HepG2 (cell line): Measurements from ENCODE around the gene RIPOR3. TPM values are rescaled to one million over a fixed set of nuclear protein-coding genes. Genes with fewer than 3 reads are reported as not detected.

Experiments used
- ADNP ChIP-seq: sonication (generic); formaldehyde crosslinking; IDR thresholded peaks from 2 replicates; pipeline ENCODE4 v1.4.0; 2020; ENCODE audit warnings: missing genetic modification reagents
- CHD4 ChIP-seq: fragments of 200-600 bp; sonication (generic); IDR thresholded peaks from 2 replicates; pipeline ENCODE4 v1.7.0; 2017; ENCODE audit warnings: mild to moderate bottlenecking, low read length, borderline replicate concordance
- ETV5 ChIP-seq: IDR thresholded peaks from 2 replicates; pipeline ENCODE4 v1.6.1; 2018; ENCODE audit warnings: missing biosample characterization, missing genetic modification reagents, inconsistent platforms, borderline replicate concordance
- FOXM1 ChIP-seq: sonication (generic); formaldehyde crosslinking; IDR thresholded peaks from 2 replicates; pipeline ENCODE4 v1.5.0; 2020; ENCODE audit warnings: missing genetic modification reagents
- NCOR1 ChIP-seq: fragments of 200-600 bp; sonication (generic); IDR thresholded peaks from 2 replicates; pipeline ENCODE4 v1.7.0; 2017; ENCODE audit warnings: antibody characterized with exemption, low read length, borderline replicate concordance
- RFX1 ChIP-seq: fragments of 450-650 bp; IDR thresholded peaks from 2 replicates; pipeline ENCODE4 v1.6.1; 2017
- ZMYM4 ChIP-seq: sonication (generic); formaldehyde crosslinking; IDR thresholded peaks from 2 replicates; pipeline ENCODE4 v1.8.1; 2023; ENCODE audit warnings: mild to moderate bottlenecking, missing genetic modification reagents
- ZNF207 ChIP-seq: fragments of 450-650 bp; IDR thresholded peaks from 2 replicates; pipeline ENCODE4 v1.6.1; 2016; ENCODE audit warnings: antibody characterized with exemption, borderline replicate concordance
- ZNF337 ChIP-seq: sonication (generic); formaldehyde crosslinking; IDR thresholded peaks from 2 replicates; pipeline ENCODE4 v1.5.1; 2020; ENCODE audit warnings: missing genetic modification reagents, low read depth, mild to moderate bottlenecking, borderline replicate concordance
- ZNF430 ChIP-seq: sonication (generic); formaldehyde crosslinking; IDR thresholded peaks from 2 replicates; pipeline ENCODE4 v1.9.0; 2021; ENCODE audit warnings: mild to moderate bottlenecking, missing genetic modification reagents
- ZNF614 ChIP-seq: IDR thresholded peaks from 2 replicates; pipeline ENCODE4 v1.6.1; 2018; ENCODE audit warnings: missing biosample characterization, missing genetic modification reagents, inconsistent platforms, borderline replicate concordance
- ZNF737 ChIP-seq: sonication (generic); formaldehyde crosslinking; IDR thresholded peaks from 2 replicates; pipeline ENCODE4 v1.5.0; 2020; ENCODE audit warnings: missing genetic modification reagents, mild to moderate bottlenecking, borderline replicate concordance
- ZNF841 ChIP-seq: sonication (generic); formaldehyde crosslinking; IDR thresholded peaks from 2 replicates; pipeline ENCODE4 v1.8.1; 2023; ENCODE audit warnings: missing genetic modification reagents, borderline replicate concordance
- polyA plus RNA-seq, 8 experiments: library from polyadenylated mRNA; depleted of rRNA in 3 of 8; stranded (reverse) in 7 of 8; unstranded in 1 of 8; fragments of >200 nt; fragmentation: Illumina TruSeq in 4 of 8; extraction: Trizol in 4 of 8; gene quantifications; 2 replicates each; pipeline versions ENCODE4 v1.2.1 to v1.2.3, GENCODE V29; 2011 to 2016; ENCODE audit warnings: low read depth in 4 of 8, missing spikeins in 1 of 8, mixed read lengths in 1 of 8; ENCODE audit not compliant: insufficient read depth in 1 of 8
- total RNA-seq, 5 experiments: library from RNA; depleted of rRNA; stranded (reverse); fragments of >200 nt; fragmentation: Illumina TruSeq; extraction: Trizol; gene quantifications; 2 replicates each; pipeline ENCODE4 v1.2.3, GENCODE V29; 2016; ENCODE audit warnings: low read depth in 1 of 5
- TF ChIP-seq, protein P1 (sequence below): sonication (generic); formaldehyde crosslinking; IDR thresholded peaks from 2 replicates; pipeline ENCODE4 v1.5.0; 2020; ENCODE audit warnings: mild to moderate bottlenecking, missing genetic modification reagents, borderline replicate concordance
- TF ChIP-seq, protein P2 (sequence below): sonication (generic); formaldehyde crosslinking; IDR thresholded peaks from 2 replicates; pipeline ENCODE4 v1.4.0; 2020; ENCODE audit warnings: missing genetic modification reagents
- TF ChIP-seq, protein P3 (sequence below): sonication (generic); formaldehyde crosslinking; IDR thresholded peaks from 2 replicates; pipeline ENCODE4 v1.5.0; 2020; ENCODE audit warnings: missing genetic modification reagents
- TF ChIP-seq, protein P4 (sequence below): sonication (generic); formaldehyde crosslinking; IDR thresholded peaks from 2 replicates; pipeline ENCODE4 v1.5.0; 2020; ENCODE audit warnings: mild to moderate bottlenecking, missing genetic modification reagents, moderate library complexity
- TF ChIP-seq, protein P5 (sequence below), 2 experiments: sonication (generic) in 1 of 2; formaldehyde crosslinking in 1 of 2; IDR thresholded peaks; 2 replicates each; pipeline versions ENCODE4 v1.4.0 to v1.6.1; 2018 to 2020; ENCODE audit warnings: missing genetic modification reagents in 2 of 2, borderline replicate concordance in 1 of 2, low read depth in 1 of 2, mild to moderate bottlenecking in 1 of 2, missing biosample characterization in 1 of 2
- TF ChIP-seq, protein P6 (sequence below): sonication (generic); formaldehyde crosslinking; IDR thresholded peaks from 2 replicates; pipeline ENCODE4 v1.9.0; 2021; ENCODE audit warnings: missing genetic modification reagents, mild to moderate bottlenecking, borderline replicate concordance

Gene RIPOR3
- total and polyA plus RNA-seq, 2 of the 13 experiments (the other 11 are each of a cell fraction or from before 2014, with no cell fraction given): 0.18 TPM; not detected in 1

DNA sequence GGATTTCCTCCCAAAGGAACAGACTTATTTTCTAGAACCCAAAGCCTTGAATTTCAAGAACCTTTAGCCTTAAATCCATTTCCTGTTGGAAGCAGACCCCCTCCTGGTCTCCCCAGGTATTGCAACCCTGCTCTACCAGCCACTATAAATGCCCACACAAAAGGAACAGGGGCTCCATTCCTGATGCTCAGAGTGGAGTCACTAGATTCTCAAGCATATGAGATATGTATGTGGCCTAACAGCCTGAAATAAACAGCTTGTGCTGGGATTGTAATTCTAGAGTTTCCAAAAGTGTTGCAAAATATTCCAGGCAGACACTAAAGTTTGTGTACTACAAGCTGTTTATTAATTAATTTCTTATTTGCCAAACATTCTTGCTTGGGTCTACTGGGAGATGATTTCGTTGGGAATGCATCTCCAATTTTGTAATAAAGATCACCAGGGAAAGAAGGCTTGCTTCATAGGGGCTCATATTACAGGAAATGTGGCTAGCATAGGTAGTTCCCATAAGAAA lies 44.8 kb downstream of the RIPOR3 start (continued):
- TF ChIP-seq, protein P1, sequence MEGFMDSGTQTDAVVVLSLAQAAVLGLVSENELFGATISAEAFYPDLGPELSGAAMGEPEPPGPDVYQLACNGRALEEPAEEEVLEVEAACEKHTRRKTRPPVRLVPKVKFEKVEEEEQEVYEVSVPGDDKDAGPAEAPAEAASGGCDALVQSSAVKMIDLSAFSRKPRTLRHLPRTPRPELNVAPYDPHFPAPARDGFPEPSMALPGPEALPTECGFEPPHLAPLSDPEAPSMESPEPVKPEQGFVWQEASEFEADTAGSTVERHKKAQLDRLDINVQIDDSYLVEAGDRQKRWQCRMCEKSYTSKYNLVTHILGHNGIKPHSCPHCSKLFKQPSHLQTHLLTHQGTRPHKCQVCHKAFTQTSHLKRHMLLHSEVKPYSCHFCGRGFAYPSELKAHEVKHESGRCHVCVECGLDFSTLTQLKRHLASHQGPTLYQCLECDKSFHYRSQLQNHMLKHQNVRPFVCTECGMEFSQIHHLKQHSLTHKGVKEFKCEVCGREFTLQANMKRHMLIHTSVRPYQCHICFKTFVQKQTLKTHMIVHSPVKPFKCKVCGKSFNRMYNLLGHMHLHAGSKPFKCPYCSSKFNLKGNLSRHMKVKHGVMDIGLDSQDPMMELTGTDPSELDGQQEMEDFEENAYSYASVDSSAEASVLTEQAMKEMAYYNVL (CRISPR knock-in tag): no peak
- TF ChIP-seq FOXM1 (CRISPR knock-in tag) (0 out of 2 replicates have a peak, but pooled peaks have one; percentile 46), ZNF841 (no peak), ZMYM4 (CRISPR knock-in tag) (no peak), RFX1 (no peak), ZNF737 (no peak), NCOR1 (peak; percentile 28; the same call in 1 of the 2 replicates), CHD4 (peak; percentile 97), ZNF207 (no peak), ZNF614 (CRISPR knock-in tag) (no peak), ZNF337 (no peak), ETV5 (CRISPR knock-in tag) (no peak), ZNF430 (CRISPR knock-in tag) (no peak), ADNP (CRISPR knock-in tag) (peak; percentile 74; the same call in 1 of the 2 replicates)
- TF ChIP-seq, protein P2, sequence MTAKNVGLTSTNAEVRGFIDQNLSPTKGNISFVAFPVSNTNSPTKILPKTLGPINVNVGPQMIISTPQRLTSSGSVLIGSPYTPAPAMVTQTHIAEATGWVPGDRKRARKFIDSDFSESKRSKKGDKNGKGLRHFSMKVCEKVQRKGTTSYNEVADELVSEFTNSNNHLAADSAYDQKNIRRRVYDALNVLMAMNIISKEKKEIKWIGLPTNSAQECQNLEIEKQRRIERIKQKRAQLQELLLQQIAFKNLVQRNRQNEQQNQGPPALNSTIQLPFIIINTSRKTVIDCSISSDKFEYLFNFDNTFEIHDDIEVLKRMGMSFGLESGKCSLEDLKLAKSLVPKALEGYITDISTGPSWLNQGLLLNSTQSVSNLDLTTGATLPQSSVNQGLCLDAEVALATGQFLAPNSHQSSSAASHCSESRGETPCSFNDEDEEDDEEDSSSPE (CRISPR knock-in tag): no peak
- TF ChIP-seq, protein P3, sequence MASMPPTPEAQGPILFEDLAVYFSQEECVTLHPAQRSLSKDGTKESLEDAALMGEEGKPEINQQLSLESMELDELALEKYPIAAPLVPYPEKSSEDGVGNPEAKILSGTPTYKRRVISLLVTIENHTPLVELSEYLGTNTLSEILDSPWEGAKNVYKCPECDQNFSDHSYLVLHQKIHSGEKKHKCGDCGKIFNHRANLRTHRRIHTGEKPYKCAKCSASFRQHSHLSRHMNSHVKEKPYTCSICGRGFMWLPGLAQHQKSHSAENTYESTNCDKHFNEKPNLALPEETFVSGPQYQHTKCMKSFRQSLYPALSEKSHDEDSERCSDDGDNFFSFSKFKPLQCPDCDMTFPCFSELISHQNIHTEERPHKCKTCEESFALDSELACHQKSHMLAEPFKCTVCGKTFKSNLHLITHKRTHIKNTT (CRISPR knock-in tag): 0 out of 2 replicates have a peak, but pooled peaks have one; percentile 61
- TF ChIP-seq, protein P4, sequence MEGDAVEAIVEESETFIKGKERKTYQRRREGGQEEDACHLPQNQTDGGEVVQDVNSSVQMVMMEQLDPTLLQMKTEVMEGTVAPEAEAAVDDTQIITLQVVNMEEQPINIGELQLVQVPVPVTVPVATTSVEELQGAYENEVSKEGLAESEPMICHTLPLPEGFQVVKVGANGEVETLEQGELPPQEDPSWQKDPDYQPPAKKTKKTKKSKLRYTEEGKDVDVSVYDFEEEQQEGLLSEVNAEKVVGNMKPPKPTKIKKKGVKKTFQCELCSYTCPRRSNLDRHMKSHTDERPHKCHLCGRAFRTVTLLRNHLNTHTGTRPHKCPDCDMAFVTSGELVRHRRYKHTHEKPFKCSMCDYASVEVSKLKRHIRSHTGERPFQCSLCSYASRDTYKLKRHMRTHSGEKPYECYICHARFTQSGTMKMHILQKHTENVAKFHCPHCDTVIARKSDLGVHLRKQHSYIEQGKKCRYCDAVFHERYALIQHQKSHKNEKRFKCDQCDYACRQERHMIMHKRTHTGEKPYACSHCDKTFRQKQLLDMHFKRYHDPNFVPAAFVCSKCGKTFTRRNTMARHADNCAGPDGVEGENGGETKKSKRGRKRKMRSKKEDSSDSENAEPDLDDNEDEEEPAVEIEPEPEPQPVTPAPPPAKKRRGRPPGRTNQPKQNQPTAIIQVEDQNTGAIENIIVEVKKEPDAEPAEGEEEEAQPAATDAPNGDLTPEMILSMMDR (CRISPR knock-in tag): peak; percentile 30; the same call in 1 of the 2 replicates
- TF ChIP-seq, protein P5, sequence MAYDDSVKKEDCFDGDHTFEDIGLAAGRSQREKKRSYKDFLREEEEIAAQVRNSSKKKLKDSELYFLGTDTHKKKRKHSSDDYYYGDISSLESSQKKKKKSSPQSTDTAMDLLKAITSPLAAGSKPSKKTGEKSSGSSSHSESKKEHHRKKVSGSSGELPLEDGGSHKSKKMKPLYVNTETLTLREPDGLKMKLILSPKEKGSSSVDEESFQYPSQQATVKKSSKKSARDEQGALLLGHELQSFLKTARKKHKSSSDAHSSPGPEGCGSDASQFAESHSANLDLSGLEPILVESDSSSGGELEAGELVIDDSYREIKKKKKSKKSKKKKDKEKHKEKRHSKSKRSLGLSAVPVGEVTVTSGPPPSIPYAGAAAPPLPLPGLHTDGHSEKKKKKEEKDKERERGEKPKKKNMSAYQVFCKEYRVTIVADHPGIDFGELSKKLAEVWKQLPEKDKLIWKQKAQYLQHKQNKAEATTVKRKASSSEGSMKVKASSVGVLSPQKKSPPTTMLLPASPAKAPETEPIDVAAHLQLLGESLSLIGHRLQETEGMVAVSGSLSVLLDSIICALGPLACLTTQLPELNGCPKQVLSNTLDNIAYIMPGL (CRISPR knock-in tag; IDR thresholded peaks at IDR 0.05; ENCODE audit: borderline replicate concordance in 1 of 2, low read depth in 1 of 2): no peak
- TF ChIP-seq, protein P6, sequence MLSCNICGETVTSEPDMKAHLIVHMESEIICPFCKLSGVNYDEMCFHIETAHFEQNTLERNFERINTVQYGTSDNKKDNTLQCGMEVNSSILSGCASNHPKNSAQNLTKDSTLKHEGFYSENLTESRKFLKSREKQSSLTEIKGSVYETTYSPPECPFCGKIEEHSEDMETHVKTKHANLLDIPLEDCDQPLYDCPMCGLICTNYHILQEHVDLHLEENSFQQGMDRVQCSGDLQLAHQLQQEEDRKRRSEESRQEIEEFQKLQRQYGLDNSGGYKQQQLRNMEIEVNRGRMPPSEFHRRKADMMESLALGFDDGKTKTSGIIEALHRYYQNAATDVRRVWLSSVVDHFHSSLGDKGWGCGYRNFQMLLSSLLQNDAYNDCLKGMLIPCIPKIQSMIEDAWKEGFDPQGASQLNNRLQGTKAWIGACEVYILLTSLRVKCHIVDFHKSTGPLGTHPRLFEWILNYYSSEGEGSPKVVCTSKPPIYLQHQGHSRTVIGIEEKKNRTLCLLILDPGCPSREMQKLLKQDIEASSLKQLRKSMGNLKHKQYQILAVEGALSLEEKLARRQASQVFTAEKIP (CRISPR knock-in tag): no peak
